Neuron (in vitro differentiated cells): ENCODE results near the gene GPR4.

Experiments
- H2AFZ ChIP-seq: one replicate; pipeline ENCODE4 v1.6.1; 2013; ENCODE audit warnings: low read depth, mild to moderate bottlenecking, inconsistent platforms, low read length, moderate library complexity
- H3K27me3 ChIP-seq: one replicate; pipeline ENCODE4 v1.6.1; 2013; ENCODE audit warnings: low read length; ENCODE audit not compliant: insufficient read depth
- H3K36me3 ChIP-seq: one replicate; pipeline ENCODE4 v1.6.1; 2013; ENCODE audit warnings: low read length; ENCODE audit not compliant: insufficient read depth
- H3K4me1 ChIP-seq: one replicate; pipeline ENCODE4 v1.6.1; 2013; ENCODE audit warnings: low read length; ENCODE audit not compliant: insufficient read depth
- H3K4me3 ChIP-seq: 2 replicates; pipeline ENCODE4 v1.5.1; 2013; ENCODE audit warnings: mild to moderate bottlenecking, low read length, moderate library complexity
- H3K9me3 ChIP-seq: one replicate; pipeline ENCODE4 v1.6.1; 2013; ENCODE audit warnings: low read length

GPR4 gene

DNA sequence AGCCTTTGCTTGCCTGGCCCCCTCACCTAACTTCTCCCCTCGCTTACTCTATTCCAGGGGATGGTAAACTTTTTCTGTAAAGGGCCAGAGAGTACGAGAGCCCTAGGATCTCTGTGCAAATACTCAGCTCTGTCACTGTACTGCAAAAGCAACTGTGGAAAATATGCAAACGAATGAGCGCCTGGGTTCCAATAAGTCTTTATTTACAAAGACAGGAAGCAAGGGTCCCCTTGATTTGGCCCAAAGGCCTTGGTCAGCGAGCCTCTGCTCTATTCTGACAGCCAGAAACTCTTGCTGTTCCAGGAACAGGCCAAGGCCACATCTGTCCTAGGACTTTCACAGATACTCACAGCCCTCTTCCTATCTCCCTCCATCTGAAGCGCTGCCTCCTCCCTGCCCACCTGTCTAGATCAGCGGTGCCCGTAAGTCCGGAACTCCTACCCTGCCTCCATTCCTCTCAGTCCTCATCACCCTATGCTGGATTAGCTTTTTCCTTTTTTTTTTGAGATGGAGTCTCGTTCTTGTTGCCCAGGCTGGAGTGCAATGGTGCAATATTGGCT lies 54.7 kb downstream of the GPR4 start:
- H2AFZ ChIP-seq: no peak overlapping the region
- no peaks in the 10 kb centered on the region for H3K27me3 ChIP-seq
- no peaks in the 10 kb centered on the region for H3K36me3 ChIP-seq
- no peaks in the 10 kb centered on the region for H3K4me1 ChIP-seq
- H3K4me3 ChIP-seq: no peak overlapping the region
- no peaks in the 10 kb centered on the region for H3K9me3 ChIP-seq

DNA sequence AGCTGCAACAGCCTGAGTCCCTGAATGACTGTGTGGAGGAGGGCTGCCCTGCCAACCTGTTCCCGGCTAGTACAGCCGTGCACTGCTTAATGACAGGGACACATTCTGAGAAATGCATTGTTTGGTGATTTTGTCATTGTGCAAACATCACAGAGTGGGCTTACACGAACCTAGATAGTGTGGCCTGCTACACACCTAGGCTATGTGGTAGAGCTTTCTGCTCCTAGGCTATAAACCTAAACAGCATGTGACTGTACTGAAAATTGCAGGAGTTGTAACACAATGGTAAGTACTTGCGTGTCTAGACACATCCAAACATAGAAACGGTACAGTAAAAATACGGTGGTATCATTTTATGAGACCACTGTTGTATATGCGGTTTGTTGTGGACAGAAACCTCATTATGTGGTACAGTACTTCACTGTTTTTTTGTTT lies 59.8 kb downstream of the GPR4 start:
- no peak overlapping the region for H2AFZ ChIP-seq
- no peaks in the 10 kb centered on the region for H3K36me3 ChIP-seq
- H3K27me3 ChIP-seq: no peaks in the 10 kb centered on the region
- no peak overlapping the region for H3K4me3 ChIP-seq
- H3K4me1 ChIP-seq: no peaks in the 10 kb centered on the region
- H3K9me3 ChIP-seq: no peaks in the 10 kb centered on the region
